Endothelial cell of umbilical vein (primary cell): Measurements from ENCODE around the gene ZFR2. TPM values are rescaled to one million over a fixed set of nuclear protein-coding genes. Genes with fewer than 3 reads are reported as not detected.

Experiments used
- BruUV-seq: library from RNA; stranded (reverse); fragments of 400-500 nt; replicated peaks from 2 replicates; lab custom pipeline; 2021; lab: Mats Ljungman, UMichigan
- CTCF ChIA-PET: fragments of 300-600, 350-600 bp; sonication (Branson Sonifier 250); formaldehyde crosslinking; loops from one replicate; lab custom pipeline; 2021; ENCODE audit warnings: antibody characterized with exemption, inconsistent platforms; lab: Charles Lee
- POLR2A ChIA-PET: fragments of 300-600, 350-600 bp; sonication (Branson Sonifier 250); formaldehyde crosslinking; loops from one replicate; lab custom pipeline; 2021; ENCODE audit warnings: antibody characterized with exemption, inconsistent platforms; lab: Charles Lee
- DNase-seq: peaks from one replicate; pipeline ENCODE4 v3.0.0-alpha.2; 2011; ENCODE audit warnings: low read depth, low spot score
- FAIRE-seq: peaks from 2 replicates; lab custom pipeline; 2011; peaks lifted over from hg19 to GRCh38; lab: Jason Lieb, UNC
- H2AFZ ChIP-seq: 2 replicates; pipeline ENCODE4 v1.6.0; 2012; ENCODE audit warnings: low read depth, low read length, control low read depth, inconsistent platforms
- H3K27ac ChIP-seq: 2 replicates; pipeline ENCODE4 v1.5.1; 2011; ENCODE audit warnings: low read depth, mild to moderate bottlenecking, control low read depth, low read length, moderate library complexity; ENCODE audit not compliant: insufficient read depth
- H3K27me3 ChIP-seq, 2 experiments: 2 replicates each; pipeline versions ENCODE4 v1.6.0 to v1.6.1; 2011; ENCODE audit warnings: low read length in 2 of 2, mixed read lengths in 1 of 2; ENCODE audit not compliant: control insufficient read depth in 2 of 2, insufficient read depth in 2 of 2
- H3K36me3 ChIP-seq, 2 experiments: 2 replicates in 1 of 2; 3 replicates in 1 of 2; pipeline ENCODE4 v1.5.1; 2011; ENCODE audit warnings: low read length in 2 of 2, mild to moderate bottlenecking in 1 of 2, moderate library complexity in 1 of 2; ENCODE audit not compliant: control insufficient read depth in 2 of 2, insufficient read depth in 2 of 2; ENCODE audit errors: extremely low read depth in 1 of 2
- H3K4me1 ChIP-seq: 3 replicates; pipeline ENCODE4 v1.5.1; 2011; ENCODE audit warnings: mild to moderate bottlenecking, low read length; ENCODE audit not compliant: control insufficient read depth, insufficient read depth; ENCODE audit errors: extremely low read depth
- H3K4me2 ChIP-seq: 2 replicates; pipeline ENCODE4 v1.6.1; 2011; ENCODE audit warnings: low read length, control low read depth, mixed read lengths; ENCODE audit not compliant: insufficient read depth
- H3K4me3 ChIP-seq, 3 experiments: fragments of 200-600 bp in 1 of 3; sonication (generic), shearing (Covaris generic) in 1 of 3; replicated peaks in 1 of 3; 2 replicates each; pipeline ENCODE4 v1.5.1; 2011 to 2016; ENCODE audit warnings: control low read depth in 3 of 3, low read length in 3 of 3, mild to moderate bottlenecking in 2 of 3, inconsistent platforms in 1 of 3, low read depth in 1 of 3, moderate library complexity in 1 of 3; ENCODE audit not compliant: insufficient read depth in 1 of 3
- H3K79me2 ChIP-seq: 2 replicates; pipeline ENCODE4 v1.6.0; 2012; ENCODE audit warnings: low read length, inconsistent platforms; ENCODE audit not compliant: control insufficient read depth, insufficient read depth
- H3K9ac ChIP-seq: replicated peaks from 2 replicates; pipeline ENCODE3; 2011; ENCODE audit warnings: low read length, control low read depth; ENCODE audit not compliant: insufficient read depth; ENCODE audit errors: extremely low read depth
- H3K9me1 ChIP-seq: replicated peaks from 3 replicates; pipeline ENCODE4 v1.6.0; 2011; ENCODE audit warnings: mild to moderate bottlenecking, low read length; ENCODE audit not compliant: control insufficient read depth, insufficient read depth; ENCODE audit errors: extremely low read depth
- H3K9me3 ChIP-seq: replicated peaks from 2 replicates; pipeline ENCODE4 v1.5.1; 2012; ENCODE audit warnings: low read length, inconsistent platforms; ENCODE audit not compliant: control insufficient read depth, insufficient read depth
- H4K20me1 ChIP-seq: replicated peaks from 2 replicates; pipeline ENCODE3; 2011; ENCODE audit warnings: mild to moderate bottlenecking, low read length; ENCODE audit not compliant: control insufficient read depth, insufficient read depth; ENCODE audit errors: extremely low read depth
- EZH2 ChIP-seq: IDR thresholded peaks from 2 replicates; pipeline ENCODE4 v1.6.1; 2012; ENCODE audit warnings: borderline replicate concordance, low read depth, mild to moderate bottlenecking, moderate library complexity, low read length, inconsistent platforms; ENCODE audit not compliant: severe bottlenecking
- FOS ChIP-seq: IDR thresholded peaks from 2 replicates; pipeline ENCODE4 v1.6.1; 2011; ENCODE audit warnings: mild to moderate bottlenecking, low read length, moderate library complexity, borderline replicate concordance; ENCODE audit not compliant: insufficient read depth
- JUN ChIP-seq: IDR thresholded peaks from 2 replicates; pipeline ENCODE4 v1.6.1; 2011; ENCODE audit warnings: borderline replicate concordance, low read depth; ENCODE audit not compliant: insufficient read length, insufficient read depth
- POLR2A ChIP-seq: IDR thresholded peaks from 2 replicates; pipeline ENCODE4 v1.6.1; 2012; ENCODE audit warnings: low read depth, mild to moderate bottlenecking, control low read depth, low read length
- POLR2AphosphoS5 ChIP-seq: IDR thresholded peaks from 2 replicates; pipeline ENCODE4 v1.6.1; 2012; ENCODE audit warnings: low read depth, mild to moderate bottlenecking, control low read depth, low read length, moderate library complexity; ENCODE audit not compliant: insufficient read depth
- dilution Hi-C: fragments of 300-500 bp; cut with MboI; formaldehyde crosslinking; loops from one replicate; pipeline ENCODE4 v1.15.0; 2019; ENCODE audit warnings: low sequenced_read_pairs; ENCODE audit not compliant: extremely low pct_ligation_motif_present
- intact Hi-C: fragments of 100-400 bp; cut with micrococcal nuclease; formaldehyde crosslinking; loops from one replicate; pipeline ENCODE4 v1.10.0; 2022
- polyA plus RNA-seq, 4 experiments: library from polyadenylated mRNA; depleted of rRNA in 3 of 4; stranded (reverse) in 3 of 4; unstranded in 1 of 4; fragments of >200 nt; gene quantifications; 2 replicates each; pipeline versions ENCODE4 v1.2.1 to v1.2.3, GENCODE V29; 2011 to 2012; ENCODE audit warnings: missing spikeins in 1 of 4
- total RNA-seq: library from RNA; stranded (reverse); gene quantifications from 2 replicates; pipeline ENCODE4 v1.2.3, GENCODE V29; 2021
- TF ChIP-seq, protein P1 (sequence below): IDR thresholded peaks from 2 replicates; pipeline ENCODE4 v1.6.1; 2011; ENCODE audit not compliant: insufficient read depth, insufficient read length

Gene ZFR2
- total and polyA plus RNA-seq, 2 donors (not counting 3 experiments of a cell fraction or from before 2014, with no cell fraction given): not detected

DNA sequence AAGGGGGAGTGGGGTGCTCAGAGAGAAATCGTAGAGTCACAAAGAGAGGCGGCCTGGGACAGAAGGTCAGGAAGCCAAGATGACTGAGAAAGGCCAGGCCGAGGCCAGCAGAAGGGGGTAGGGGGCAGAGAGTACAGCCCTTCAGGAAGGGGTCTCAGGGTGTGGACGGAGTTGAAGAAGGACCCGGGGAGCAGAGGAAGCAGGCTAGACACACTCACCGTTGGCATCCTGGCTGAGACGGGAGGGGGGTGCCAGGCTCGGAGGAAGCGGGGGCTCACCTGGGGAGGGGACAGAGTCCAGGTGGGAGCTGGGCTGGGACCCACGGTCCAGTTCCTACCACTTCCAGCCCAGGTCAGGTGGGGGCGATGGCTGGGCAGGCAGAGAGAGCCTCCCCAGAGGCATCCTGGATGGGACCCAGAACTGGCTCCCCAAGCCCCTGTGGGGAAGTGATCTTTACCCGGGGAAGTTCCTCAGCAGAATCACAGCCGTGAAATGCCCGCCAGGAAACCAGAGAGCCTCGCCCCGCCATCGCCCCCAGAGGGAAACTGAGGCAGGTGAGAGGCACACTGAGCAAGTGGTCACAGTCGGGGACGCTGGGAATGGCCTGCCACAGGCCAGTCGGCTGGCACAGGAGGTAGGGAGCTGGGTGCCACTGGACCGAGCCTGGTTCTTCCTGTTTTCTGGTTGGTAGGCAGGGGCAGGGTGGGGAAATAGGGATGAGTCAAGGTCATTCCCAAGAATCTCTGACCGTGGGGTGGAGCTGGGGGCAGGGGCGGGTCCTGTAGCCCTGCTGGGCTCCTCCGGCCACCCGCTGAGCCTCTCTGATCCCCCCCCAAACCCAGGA lies 84.0 kb downstream of the ZFR2 start:
- peaks cover 2% of the 10 kb centered on the region for H3K9me3 ChIP-seq
- H3K9ac ChIP-seq: no peak overlapping the region
- no peaks in the 10 kb centered on the region for H3K36me3 ChIP-seq
- intact Hi-C loops: no loop called here
- H3K9me1 ChIP-seq: no peaks in the 10 kb centered on the region
- no TSS peak for BruUV-seq
- H3K4me1 ChIP-seq: no peaks in the 10 kb centered on the region
- H3K4me3 ChIP-seq: no peak overlapping the region
- no peaks in the 10 kb centered on the region for H3K79me2 ChIP-seq
- DNase-seq: no peak
- peaks cover 8 to 9% of the 10 kb centered on the region in 2 experiments for H3K27me3 ChIP-seq
- no peak for TF ChIP-seq FOS
- TF ChIP-seq JUN: no peak
- no peak for TF ChIP-seq EZH2
- no peak for TF ChIP-seq POLR2AphosphoS5
- TF ChIP-seq, protein P1, sequence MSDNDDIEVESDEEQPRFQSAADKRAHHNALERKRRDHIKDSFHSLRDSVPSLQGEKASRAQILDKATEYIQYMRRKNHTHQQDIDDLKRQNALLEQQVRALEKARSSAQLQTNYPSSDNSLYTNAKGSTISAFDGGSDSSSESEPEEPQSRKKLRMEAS: no peak
- no peak for TF ChIP-seq POLR2A
- no peaks in the 10 kb centered on the region for H4K20me1 ChIP-seq
- ChIA-PET CTCF (no interaction called here), POLR2A (no interaction called here)
- dilution Hi-C loops: no loop called here
- H3K27ac ChIP-seq: no peak overlapping the region
- no peak overlapping the region for H2AFZ ChIP-seq
- no peak for FAIRE-seq
- H3K4me2 ChIP-seq: no peak overlapping the region
